ENCODE data around the gene OR1S1.
"Not testable (repeated sequence)": the region's sequence is repeated elsewhere in the genome, so short reads cannot be mapped to it uniquely, and the experiment has no call there.

The OR1S1 gene

DNA sequence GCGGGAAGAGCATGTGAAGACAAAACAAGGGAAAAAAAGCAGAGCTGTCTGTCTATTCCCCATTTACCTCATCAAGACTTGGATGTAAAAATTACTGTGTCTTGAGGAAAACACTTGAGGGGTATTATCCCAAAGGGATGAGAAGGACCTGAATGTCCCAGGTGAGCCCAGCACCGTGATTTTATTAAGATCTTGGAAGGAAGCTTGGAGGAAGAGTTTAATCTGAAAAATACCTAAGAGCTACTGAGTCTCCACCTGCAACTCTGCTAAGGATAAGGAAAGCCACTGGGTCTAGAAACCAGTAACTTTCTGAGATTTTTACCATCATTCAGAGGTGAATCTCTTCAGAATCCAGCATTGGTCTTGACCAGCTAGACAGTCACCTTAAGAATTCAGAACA is at the start of gene OR1S1:
Gene OR1S1, plus strand, starts transcription at position 301 of the 400 bp plus-strand sequence.
- DNase-seq, result not testable (repeated sequence)

DNA sequence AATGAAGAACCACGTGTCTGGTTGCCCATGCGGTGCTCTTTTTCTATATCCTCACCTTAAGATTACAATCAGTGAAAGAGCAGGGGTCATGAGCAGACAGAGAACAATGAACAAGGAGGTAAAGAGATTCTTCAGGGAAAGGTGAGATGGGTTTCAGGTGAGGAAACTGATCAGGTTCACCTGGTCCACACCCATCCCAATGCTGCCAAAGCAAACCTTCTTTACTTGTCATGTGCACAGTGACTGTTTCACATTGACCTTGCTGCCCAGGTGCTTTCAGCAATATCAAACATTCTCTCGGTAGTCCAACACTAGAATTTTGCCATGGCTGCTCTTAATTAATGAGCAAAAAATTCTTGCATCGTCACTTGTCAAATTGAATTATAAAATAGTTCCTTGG is 48.1 kb upstream of the OR1S1 start:
- DNase-seq, result no peak

DNA sequence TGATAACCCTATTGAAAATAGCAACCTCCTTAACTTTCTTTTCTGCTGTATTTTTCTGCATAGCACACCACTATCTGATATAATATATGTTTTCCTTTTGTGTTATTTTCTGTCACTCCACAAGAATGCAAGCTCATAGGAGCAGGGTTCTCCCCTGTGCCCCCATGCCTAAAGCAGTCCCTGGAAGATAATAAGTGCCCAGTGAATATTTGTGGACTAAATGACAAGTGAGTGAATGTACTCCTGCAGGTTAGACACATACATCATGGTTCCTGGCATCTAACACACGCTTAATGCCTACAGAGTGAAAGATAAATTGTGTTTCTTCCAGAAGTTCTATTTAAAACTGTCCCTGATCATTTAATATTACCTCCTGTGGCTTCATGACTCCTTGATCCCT is 47.5 kb upstream of the OR1S1 start:
- DNase-seq, result no peak

DNA sequence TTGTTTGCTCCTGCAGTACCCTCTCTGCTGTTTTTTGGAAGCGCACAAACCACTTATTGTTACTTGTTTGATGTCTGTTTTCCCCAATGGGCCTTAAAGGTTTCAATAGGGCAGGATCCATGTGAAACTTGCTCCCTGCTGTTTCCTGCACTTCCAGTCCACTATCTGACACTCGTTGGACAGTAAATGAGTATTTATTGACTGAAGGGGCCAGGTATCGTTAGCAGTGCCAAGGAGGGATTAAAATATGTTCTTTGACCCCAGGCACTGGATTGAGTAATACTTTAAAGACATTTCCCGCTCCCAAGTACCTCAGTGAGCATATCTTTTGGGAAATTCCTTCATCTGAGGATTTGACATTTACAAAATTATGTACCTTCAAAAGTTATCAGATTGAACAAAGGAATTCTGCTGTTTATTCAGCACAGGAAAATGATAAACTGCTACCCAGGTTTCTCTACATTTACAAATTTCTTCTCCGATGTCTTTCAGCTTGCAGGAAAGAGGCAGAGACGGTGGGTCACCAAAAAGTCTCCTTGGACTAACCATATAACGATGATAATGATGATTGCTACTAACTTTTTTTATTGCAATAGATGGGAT is 46.9 kb upstream of the OR1S1 start:
- DNase-seq, result no peak

DNA sequence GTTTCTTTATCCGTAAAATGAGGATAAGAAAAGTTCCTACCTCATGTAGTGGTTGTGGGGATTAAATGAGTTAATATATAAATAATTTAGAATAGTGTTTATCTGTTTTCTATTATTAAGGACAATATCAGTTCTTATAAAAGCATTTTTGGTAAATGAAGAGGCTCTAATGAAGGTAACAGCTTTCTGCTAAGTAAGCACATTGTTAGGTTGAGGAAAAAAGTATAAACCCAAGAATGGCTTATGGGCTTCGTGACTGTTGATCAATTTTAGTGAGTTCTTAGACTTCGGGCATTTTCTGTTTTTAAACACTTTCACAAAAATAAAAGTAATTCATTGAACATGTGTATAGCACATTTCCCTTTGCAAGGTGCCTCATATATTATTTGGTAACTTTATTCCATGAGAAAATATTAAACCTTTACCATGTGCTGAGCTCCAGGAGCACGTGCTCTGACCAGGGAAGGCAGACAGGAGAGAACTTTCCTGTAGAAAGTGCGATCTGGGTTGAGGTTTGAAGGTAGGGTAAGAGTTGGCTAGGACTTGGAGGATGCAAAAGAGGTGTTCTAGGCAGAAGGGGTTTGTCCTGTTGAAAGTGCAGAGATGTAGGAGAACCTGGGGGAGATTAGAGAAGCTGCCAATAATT is 35.0 kb upstream of the OR1S1 start:
- no peak for DNase-seq

DNA sequence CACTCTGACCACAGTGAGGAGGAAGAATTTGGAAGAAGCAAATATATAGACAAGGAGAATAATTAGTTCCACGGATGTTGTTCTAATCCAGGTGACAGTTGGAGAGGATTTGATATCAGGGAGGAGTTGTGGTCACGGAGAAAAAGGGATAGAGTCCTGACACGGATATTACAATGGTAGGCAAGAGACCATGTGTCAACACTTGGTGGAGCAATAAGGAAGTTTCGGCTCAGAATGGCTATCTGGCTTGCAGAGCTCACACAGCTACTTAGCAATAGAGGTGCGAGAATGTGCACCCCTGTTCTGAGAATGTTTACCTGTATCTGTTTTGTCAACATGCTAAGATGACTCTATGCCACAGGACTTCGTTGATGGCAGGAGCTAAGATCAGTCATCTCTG is 34.1 kb upstream of the OR1S1 start:
- DNase-seq, result no peak

DNA sequence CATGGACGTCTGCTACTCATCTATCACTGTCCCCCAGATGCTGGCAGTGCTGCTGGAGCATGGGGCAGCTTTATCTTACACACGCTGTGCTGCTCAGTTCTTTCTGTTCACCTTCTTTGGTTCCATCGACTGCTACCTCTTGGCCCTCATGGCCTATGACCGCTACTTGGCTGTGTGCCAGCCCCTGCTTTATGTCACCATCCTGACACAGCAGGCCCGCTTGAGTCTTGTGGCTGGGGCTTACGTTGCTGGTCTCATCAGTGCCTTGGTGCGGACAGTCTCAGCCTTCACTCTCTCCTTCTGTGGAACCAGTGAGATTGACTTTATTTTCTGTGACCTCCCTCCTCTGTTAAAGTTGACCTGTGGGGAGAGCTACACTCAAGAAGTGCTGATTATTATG is 32.9 kb upstream of the OR1S1 start:
- no peak for DNase-seq

DNA sequence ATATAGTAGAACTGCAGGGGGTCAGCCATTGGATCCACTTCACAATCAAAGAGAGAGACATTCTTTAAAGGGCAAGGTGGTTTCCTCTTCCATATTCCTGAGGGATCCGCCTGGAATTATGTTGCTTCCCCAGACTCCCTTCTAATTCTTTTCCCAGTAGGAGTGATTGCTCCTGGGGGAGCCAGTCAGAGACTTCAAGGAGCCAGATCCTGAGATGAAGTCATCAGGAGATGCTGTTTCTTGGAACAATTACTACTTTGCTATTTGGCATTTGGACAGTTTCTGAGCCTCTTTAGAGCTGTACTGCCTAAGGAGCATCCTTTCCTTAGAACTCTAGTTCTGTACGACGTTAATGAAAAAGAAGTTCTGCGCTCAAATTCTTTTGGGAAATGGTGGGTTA is 25.6 kb upstream of the OR1S1 start:
- DNase-seq, result no peak

DNA sequence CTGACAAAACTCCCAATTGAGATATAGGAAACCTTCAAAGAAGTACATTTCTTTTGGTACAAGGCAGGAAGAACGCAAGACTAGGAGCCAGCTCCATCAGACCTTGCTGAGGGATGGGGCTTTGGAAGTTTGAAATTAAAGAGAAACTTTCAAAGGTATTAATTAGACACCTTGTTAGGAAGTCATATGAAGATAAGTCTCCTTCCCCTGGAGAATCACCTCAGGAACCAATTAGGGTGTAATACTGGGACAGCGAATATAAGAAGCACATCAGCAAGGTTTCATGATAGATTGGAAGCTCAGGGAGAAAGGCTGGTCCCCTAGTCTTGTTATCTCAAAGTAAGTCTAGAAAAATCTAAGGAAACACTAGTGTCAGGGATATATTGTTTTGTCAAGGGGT is 23.8 kb upstream of the OR1S1 start, which contains the start of gene OR9Q2:
Gene OR9Q2, plus strand, starts transcription at position 301 of the 400 bp plus-strand sequence. CDS start 1,421 bp downstream, outside the sequence.
- no peak for DNase-seq

DNA sequence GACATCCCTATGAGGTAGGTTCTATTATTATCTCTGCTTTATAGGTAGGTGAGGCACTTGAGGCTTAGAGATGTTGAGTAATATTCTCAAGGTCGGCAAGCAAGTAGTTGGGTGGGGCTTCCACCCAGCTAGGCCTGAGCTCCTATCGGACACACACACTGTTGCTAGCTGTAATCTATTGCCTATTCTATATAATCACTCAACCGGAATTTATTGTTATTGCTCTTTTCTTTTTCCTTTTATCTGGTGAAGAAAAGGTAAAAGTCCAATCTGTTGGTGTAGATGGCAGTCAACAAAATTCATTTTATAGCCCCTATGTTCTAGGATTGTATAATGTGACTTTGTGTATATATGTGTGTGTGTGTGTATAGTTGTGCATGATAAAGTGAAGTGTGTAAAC is 20.3 kb upstream of the OR1S1 start:
- no peak for DNase-seq

DNA sequence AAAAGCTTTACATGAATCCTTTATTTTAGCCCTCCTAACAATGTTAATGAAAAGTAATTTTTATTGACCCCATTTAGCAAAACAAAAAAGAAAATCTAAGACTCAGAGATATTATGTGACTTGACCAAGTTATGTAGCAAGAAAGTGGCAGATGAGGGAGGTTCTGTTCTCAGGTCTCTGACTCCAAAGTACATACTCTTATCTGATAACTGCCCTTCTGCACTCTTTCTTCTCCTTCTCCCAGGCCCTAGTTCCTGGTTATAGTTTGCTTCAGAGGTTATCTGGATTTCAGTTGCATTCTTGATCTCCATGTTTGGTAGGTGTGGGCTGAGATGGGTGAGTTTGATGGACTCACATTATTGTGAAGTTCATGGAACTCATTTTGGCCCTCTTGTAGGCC is 19.1 kb upstream of the OR1S1 start:
- DNase-seq, result no peak

DNA sequence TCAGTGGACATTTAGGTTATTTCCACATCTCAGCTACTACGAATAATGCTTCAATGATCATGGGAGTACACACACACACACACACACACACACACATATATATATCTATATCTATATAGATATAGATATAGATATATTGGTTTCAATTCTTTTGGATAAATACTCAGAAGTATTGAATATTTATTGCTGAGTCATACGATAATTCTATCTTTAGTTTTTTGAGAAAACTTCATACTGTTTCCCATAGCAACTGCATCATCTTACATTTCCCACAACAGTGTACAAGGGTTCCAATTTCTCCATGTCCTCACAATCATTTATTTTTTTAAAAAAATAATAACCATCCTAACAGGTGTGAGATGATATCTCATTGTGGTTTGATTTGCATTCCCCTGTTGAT is 16.6 kb upstream of the OR1S1 start:
- no peak for DNase-seq

DNA sequence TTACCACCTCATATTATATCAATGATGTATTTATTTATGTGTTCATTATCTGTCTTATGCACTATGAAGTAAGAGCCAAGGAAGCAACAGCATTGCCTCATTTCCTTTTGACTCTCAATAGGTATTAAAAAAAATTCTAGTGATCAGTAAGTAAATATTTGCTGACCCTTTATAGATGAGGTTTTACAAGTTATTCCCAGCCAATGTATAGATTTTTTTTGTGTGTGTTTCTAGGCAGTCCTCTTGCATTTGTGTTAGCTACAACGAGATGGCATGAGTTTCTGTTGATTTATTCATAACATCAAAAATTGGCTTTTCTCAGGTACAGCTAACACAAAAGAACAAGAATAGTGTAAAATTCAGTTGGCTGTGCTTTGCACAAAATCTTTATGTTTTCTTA is 13.2 kb upstream of the OR1S1 start:
- no peak for DNase-seq

DNA sequence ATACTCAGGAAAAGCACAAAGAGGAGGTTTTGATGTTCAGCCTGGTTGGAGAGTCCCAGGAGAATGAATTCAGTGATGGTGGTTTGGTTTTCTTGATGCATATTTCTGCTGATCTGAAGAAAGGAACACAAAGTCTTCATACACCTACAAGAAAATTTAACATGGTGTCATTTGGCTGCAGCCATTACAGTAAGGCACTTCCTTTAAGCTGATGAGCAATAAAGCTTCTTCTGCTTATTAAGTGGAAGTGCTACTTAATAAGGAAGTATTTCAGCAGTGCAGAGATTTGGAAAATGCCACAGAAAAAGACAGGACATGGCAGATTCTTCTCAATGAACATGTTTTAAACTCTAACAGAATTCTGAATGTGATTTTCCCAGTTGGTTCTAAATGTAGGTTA is 8.5 kb upstream of the OR1S1 start, which contains the start of gene OR1S2:
Gene OR1S2, minus strand, starts transcription at position 101 of the 400 bp plus-strand sequence. Its CDS starts 0 bp downstream, at position 101.
- no peak for DNase-seq

DNA sequence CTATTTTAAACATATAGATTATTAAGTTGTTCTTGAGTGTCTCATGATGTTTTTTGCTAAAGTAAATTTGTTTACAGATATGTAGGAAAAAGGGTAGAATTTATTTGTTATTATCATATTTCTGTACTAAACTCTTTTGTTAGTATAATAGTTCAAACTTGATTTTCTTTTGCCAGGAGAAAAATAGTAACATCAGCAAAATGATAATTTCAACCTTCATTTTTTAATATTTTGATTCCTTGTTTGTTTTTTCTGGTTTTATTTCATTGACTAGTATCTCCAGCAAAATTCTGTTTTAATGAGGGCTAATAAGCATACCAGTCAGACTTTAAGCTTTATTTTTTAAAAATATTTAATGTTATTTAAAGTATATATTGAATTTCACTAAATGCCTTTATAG is 4.0 kb downstream of the OR1S1 start:
- no peak for DNase-seq

DNA sequence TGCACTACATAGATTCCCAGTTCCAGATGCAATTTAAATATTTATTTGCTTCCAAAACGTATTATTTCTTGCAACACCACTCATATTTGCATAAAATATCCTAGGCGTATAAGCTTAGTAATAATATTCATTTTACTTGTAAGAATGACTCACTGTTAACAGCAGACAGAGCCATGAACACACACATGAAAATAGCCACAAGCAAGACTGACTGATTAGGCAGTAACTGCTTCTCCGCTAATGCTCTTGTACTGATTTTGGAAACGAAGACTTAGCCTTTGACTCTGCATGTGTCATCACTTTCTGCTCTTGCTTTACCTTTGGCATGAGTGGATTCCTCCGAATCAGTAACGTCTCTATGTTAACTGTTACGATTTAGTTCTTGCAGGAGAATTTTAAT is 10.2 kb downstream of the OR1S1 start:
- DNase-seq, result no peak

DNA sequence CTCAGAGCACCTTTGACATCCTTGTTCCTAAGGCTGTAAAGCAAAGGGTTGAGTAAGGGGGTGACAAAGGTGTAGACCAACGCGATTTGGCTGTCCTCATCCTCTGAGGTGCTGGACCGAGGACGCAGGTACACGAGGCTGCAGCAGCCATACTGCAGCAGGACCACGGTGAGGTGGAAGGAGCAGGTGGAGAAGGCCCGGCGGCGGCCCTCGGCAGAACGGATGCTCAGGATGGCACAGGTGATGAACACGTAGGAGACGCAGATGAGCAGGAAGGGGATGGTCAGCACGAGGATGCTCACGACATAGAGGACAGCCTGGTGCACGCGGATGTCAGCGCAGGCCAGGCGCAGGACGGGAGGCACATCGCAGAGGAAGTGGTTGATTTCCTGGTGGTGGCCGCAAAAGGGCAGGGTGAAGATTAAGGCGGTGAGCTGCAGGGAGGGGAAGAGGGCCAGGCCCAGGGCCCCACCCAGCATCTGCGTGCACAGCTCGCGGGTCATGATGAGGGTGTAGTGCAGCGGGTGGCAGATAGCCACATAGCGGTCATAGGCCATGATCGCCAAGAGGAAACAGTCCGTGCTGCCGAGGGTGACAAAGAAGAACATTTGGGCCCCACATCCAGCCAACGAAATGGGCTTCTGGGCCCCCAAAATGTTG is 15.6 kb downstream of the OR1S1 start:
- DNase-seq, result no peak

DNA sequence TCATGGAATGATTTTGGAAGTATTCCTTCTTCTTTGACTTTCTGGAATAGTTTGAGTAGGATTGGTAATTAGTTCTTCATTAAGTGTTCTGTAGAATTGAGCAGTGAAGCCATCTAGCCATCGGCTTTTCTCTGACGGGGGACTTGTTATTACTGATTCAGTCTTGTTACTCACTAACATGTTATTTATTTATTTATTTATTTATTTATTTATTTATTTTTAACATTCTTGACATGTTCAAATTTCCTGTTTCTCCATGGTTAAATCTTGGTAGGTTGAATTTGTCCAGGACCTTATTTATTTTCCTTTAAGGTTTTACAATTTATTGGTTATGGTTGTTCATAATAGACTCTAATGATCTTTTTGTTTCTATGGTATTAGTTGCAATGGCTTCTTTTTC is 31.4 kb downstream of the OR1S1 start:
- no peak for DNase-seq

DNA sequence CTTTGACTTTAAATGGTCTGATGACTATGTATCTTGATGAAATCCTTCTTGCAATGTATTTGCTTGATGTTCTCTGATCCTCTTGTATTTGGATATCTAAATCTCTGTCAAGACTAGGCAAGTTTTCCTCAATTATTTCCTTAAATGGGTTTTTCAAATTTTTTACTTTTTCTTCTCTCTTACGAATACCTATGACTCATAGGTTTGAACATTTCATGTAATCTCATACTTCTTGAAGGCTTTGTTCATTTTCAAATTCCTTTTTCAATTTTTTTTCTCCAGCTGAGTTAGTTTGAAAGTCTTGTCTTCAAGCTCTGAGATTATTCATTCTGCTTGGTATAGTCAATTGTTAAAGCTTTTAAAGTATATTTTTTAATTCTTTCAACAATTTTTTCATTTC is 42.4 kb downstream of the OR1S1 start:
- no peak for DNase-seq

DNA sequence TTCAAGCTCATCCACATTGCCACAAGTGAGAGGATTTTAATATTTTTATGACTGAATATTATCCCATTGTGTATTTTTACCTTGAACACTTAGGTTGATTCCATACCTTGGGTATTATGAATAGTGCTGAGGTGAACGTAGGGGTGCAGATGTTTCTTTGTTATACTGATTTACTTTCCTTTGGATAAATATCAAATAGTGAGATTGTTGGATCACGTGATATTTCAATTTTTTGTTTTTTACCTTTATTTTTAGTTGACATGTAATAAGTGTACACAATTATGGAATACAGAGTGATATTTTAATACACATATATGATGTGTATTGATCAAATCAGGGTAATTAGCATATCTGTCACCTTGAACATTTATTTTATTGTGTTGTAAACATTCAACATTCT is 47.5 kb downstream of the OR1S1 start:
- DNase-seq, result no peak
